HepG2 (cell line): ENCODE measurements around the gene CPSF4. TPM values are rescaled to one million over a fixed set of nuclear protein-coding genes. Genes with fewer than 3 reads are reported as not detected.

Experiments used
- AKAP8 ChIP-seq: sonication (generic); formaldehyde crosslinking; IDR thresholded peaks from 2 replicates; pipeline ENCODE4 v1.5.1; 2020; ENCODE audit warnings: mild to moderate bottlenecking, missing genetic modification reagents
- CBFB ChIP-seq: sonication (generic); formaldehyde crosslinking; IDR thresholded peaks from 2 replicates; pipeline ENCODE4 v1.4.0; 2020; ENCODE audit warnings: missing genetic modification reagents
- HNRNPL ChIP-seq: fragments of 200-400 bp; formaldehyde crosslinking; IDR thresholded peaks from 2 replicates; pipeline ENCODE4 v1.6.1; 2017; ENCODE audit warnings: mild to moderate bottlenecking, low read depth, low read length
- HOXA7 ChIP-seq: sonication (generic); formaldehyde crosslinking; IDR thresholded peaks from 2 replicates; pipeline ENCODE4 v1.8.1; 2022; ENCODE audit warnings: mild to moderate bottlenecking, missing genetic modification reagents, moderate library complexity
- IRX3 ChIP-seq: sonication (generic); formaldehyde crosslinking; IDR thresholded peaks from 2 replicates; pipeline ENCODE4 v1.8.1; 2023; ENCODE audit warnings: mild to moderate bottlenecking, low read depth, missing genetic modification reagents, borderline replicate concordance
- KIAA2018 ChIP-seq: sonication (generic); formaldehyde crosslinking; IDR thresholded peaks from 2 replicates; pipeline ENCODE4 v1.5.0; 2020; ENCODE audit warnings: mild to moderate bottlenecking, missing genetic modification reagents, borderline replicate concordance
- KLF13 ChIP-seq: sonication (generic); formaldehyde crosslinking; IDR thresholded peaks from 2 replicates; pipeline ENCODE4 v1.4.0; 2020; ENCODE audit warnings: mild to moderate bottlenecking, missing genetic modification reagents
- MIXL1 ChIP-seq: IDR thresholded peaks from 2 replicates; pipeline ENCODE4 v1.6.1; 2016
- MTF2 ChIP-seq: sonication (generic); formaldehyde crosslinking; IDR thresholded peaks from 2 replicates; pipeline ENCODE4 v1.5.0; 2020; ENCODE audit warnings: missing genetic modification reagents, borderline replicate concordance
- NFIC ChIP-seq: IDR thresholded peaks from 2 replicates; pipeline ENCODE4 v1.6.1; 2012; ENCODE audit warnings: mild to moderate bottlenecking, low read length, inconsistent platforms
- SRF ChIP-seq: IDR thresholded peaks from 2 replicates; pipeline ENCODE4 v1.6.1; 2011; ENCODE audit warnings: mild to moderate bottlenecking, low read depth, low read length, moderate library complexity
- TGIF2 ChIP-seq: IDR thresholded peaks from 2 replicates; pipeline ENCODE4 v1.6.1; 2016; ENCODE audit warnings: control low read depth, missing compliant biosample characterization
- ZNF296 ChIP-seq: sonication (generic); formaldehyde crosslinking; conservative IDR thresholded peaks from 2 replicates; pipeline ENCODE4 v1.5.0; 2020; ENCODE audit warnings: mild to moderate bottlenecking, missing genetic modification reagents
- ZNF329 ChIP-seq: sonication (generic); formaldehyde crosslinking; IDR thresholded peaks from 2 replicates; pipeline ENCODE4 v1.9.0; 2021; ENCODE audit warnings: low read depth, mild to moderate bottlenecking, missing genetic modification reagents
- ZNF383 ChIP-seq: sonication (generic); formaldehyde crosslinking; IDR thresholded peaks from 2 replicates; pipeline ENCODE4 v1.4.0; 2020; ENCODE audit warnings: missing genetic modification reagents, mild to moderate bottlenecking, borderline replicate concordance
- ZNF615 ChIP-seq: sonication (generic); formaldehyde crosslinking; IDR thresholded peaks from 2 replicates; pipeline ENCODE4 v1.5.0; 2020; ENCODE audit warnings: mild to moderate bottlenecking, missing genetic modification reagents, borderline replicate concordance
- ZNF639 ChIP-seq: conservative IDR thresholded peaks from 2 replicates; pipeline ENCODE4 v1.6.1; 2018; ENCODE audit warnings: missing genetic modification reagents
- ZNF777 ChIP-seq: sonication (generic); formaldehyde crosslinking; IDR thresholded peaks from 2 replicates; pipeline ENCODE4 v1.4.0; 2020; ENCODE audit warnings: missing genetic modification reagents
- ZSCAN12 ChIP-seq: sonication (generic); formaldehyde crosslinking; IDR thresholded peaks from 2 replicates; pipeline ENCODE4 v1.9.0; 2021; ENCODE audit warnings: mild to moderate bottlenecking, missing genetic modification reagents
- polyA plus RNA-seq, 8 experiments: library from polyadenylated mRNA; depleted of rRNA in 3 of 8; stranded (reverse) in 7 of 8; unstranded in 1 of 8; fragments of >200 nt; fragmentation: Illumina TruSeq in 4 of 8; extraction: Trizol in 4 of 8; gene quantifications; 2 replicates each; pipeline versions ENCODE4 v1.2.1 to v1.2.3, GENCODE V29; 2011 to 2016; ENCODE audit warnings: low read depth in 4 of 8, missing spikeins in 1 of 8, mixed read lengths in 1 of 8; ENCODE audit not compliant: insufficient read depth in 1 of 8
- total RNA-seq, 5 experiments: library from RNA; depleted of rRNA; stranded (reverse); fragments of >200 nt; fragmentation: Illumina TruSeq; extraction: Trizol; gene quantifications; 2 replicates each; pipeline ENCODE4 v1.2.3, GENCODE V29; 2016; ENCODE audit warnings: low read depth in 1 of 5
- TF ChIP-seq, protein P1 (sequence below): sonication (generic); formaldehyde crosslinking; IDR thresholded peaks from 2 replicates; pipeline ENCODE4 v1.5.0; 2020; ENCODE audit warnings: missing genetic modification reagents, mild to moderate bottlenecking, borderline replicate concordance

The CPSF4 gene
- total and polyA plus RNA-seq, 2 of the 13 experiments (the other 11 are each of a cell fraction or from before 2014, with no cell fraction given): 34.1 to 49.6 TPM

GRCh38 chr7:99504603-99505323 lies 66.0 kb downstream of the CPSF4 start, which contains the start of gene ZKSCAN5 (continued):
- TF ChIP-seq KIAA2018 (CRISPR knock-in tag) (no peak), SRF (no peak), KLF13 (CRISPR knock-in tag) (no peak), HNRNPL (no peak), ZNF615 (no peak; the same call in 1 of the 2 replicates), ZNF639 (CRISPR knock-in tag) (no peak), ZNF296 (CRISPR knock-in tag) (no peak), NFIC (no peak), ZNF383 (CRISPR knock-in tag) (no peak), TGIF2 (CRISPR knock-in tag) (0 out of 2 replicates have a peak, but pooled peaks have one; percentile 62), HOXA7 (CRISPR knock-in tag) (no peak), IRX3 (no peak), ZNF329 (CRISPR knock-in tag) (no peak; the same call in 1 of the 2 replicates), ZSCAN12 (CRISPR knock-in tag) (no peak), MIXL1 (CRISPR knock-in tag) (no peak), MTF2 (CRISPR knock-in tag) (no peak), AKAP8 (CRISPR knock-in tag) (0 out of 2 replicates have a peak, but pooled peaks have one; percentile 62), CBFB (CRISPR knock-in tag) (no peak), ZNF777 (0 out of 2 replicates have a peak, but pooled peaks have one; percentile 41)
- TF ChIP-seq, protein P1, sequence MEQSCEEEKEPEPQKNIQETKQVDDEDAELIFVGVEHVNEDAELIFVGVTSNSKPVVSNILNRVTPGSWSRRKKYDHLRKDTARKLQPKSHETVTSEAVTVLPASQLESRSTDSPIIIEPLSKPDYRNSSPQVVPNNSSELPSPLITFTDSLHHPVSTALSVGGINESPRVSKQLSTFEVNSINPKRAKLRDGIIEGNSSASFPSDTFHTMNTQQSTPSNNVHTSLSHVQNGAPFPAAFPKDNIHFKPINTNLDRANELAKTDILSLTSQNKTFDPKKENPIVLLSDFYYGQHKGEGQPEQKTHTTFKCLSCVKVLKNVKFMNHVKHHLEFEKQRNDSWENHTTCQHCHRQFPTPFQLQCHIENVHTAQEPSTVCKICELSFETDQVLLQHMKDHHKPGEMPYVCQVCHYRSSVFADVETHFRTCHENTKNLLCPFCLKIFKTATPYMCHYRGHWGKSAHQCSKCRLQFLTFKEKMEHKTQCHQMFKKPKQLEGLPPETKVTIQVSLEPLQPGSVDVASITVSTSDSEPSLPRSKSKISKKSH (CRISPR knock-in tag): no peak; the same call in 1 of the 2 replicates
